ENCODE measurements around the gene MRPL4.

The MRPL4 gene

GRCh38 chr19:10292206-10292788 lies 40.3 kb downstream of the MRPL4 start:
- peaks cover 92% of the 10 kb centered on the region for H3K27me3 ChIP-seq (ENCODE audit: control insufficient read depth, insufficient read depth, low read length)
- H3K36me3 ChIP-seq (ENCODE audit: insufficient read depth, low read length): no peaks in the 10 kb centered on the region
- H3K9me3 ChIP-seq (replicated peaks; ENCODE audit: low read length): no peaks in the 10 kb centered on the region
- H3K4me2 ChIP-seq (ENCODE audit: low read length): peak overlapping the region; percentile 93
- H3K4me1 ChIP-seq (ENCODE audit: control insufficient read depth, insufficient read depth, low read length): peaks cover 52% of the 10 kb centered on the region
- H3K9ac ChIP-seq (ENCODE audit: low read depth, low read length): no peak overlapping the region
- peak overlapping the region; percentile 68 for H3K4me3 ChIP-seq (ENCODE audit: low read length)

- H3K9me3 ChIP-seq (replicated peaks; ENCODE audit: low read length): no peaks in the 10 kb centered on the region
- peaks cover 52% of the 10 kb centered on the region for H3K4me1 ChIP-seq (ENCODE audit: control insufficient read depth, insufficient read depth, low read length)
- no peaks in the 10 kb centered on the region for H3K36me3 ChIP-seq (ENCODE audit: insufficient read depth, low read length)
- H3K4me3 ChIP-seq (ENCODE audit: low read length): peak overlapping the region; percentile 68
- peak overlapping the region; percentile 93 for H3K4me2 ChIP-seq (ENCODE audit: low read length)
- H3K9ac ChIP-seq (ENCODE audit: low read depth, low read length): no peak overlapping the region
- peaks cover 84% of the 10 kb centered on the region for H3K27me3 ChIP-seq (ENCODE audit: control insufficient read depth, insufficient read depth, low read length)
Measured at GRCh38 chr19:10292789-10293636, 41.0 kb downstream of the MRPL4 start.

- peaks cover 50% of the 10 kb centered on the region for H3K4me1 ChIP-seq (ENCODE audit: control insufficient read depth, insufficient read depth, low read length)
- no peak overlapping the region for H3K4me3 ChIP-seq (ENCODE audit: low read length)
- no peak overlapping the region for H3K9ac ChIP-seq (ENCODE audit: low read depth, low read length)
- peaks cover 76% of the 10 kb centered on the region for H3K27me3 ChIP-seq (ENCODE audit: control insufficient read depth, insufficient read depth, low read length)
- H3K4me2 ChIP-seq (ENCODE audit: low read length): no peak overlapping the region
- no peaks in the 10 kb centered on the region for H3K9me3 ChIP-seq (replicated peaks; ENCODE audit: low read length)
- H3K36me3 ChIP-seq (ENCODE audit: insufficient read depth, low read length): no peaks in the 10 kb centered on the region
Measured at GRCh38 chr19:10293637-10294367, 41.8 kb downstream of the MRPL4 start.

GRCh38 chr19:10294368-10294697 lies 42.3 kb downstream of the MRPL4 start:
- Histone ChIP-seq H3K4me1 (ENCODE audit: control insufficient read depth, insufficient read depth, low read length) (peaks cover 45% of the 10 kb centered on the region), H3K9me3 (replicated peaks; ENCODE audit: low read length) (no peaks in the 10 kb centered on the region)

GRCh38 chr19:10295305-10295846 lies 43.4 kb downstream of the MRPL4 start:
- no peaks in the 10 kb centered on the region for H3K36me3 ChIP-seq (ENCODE audit: insufficient read depth, low read length)
- peaks cover 65% of the 10 kb centered on the region for H3K27me3 ChIP-seq (ENCODE audit: control insufficient read depth, insufficient read depth, low read length)
- H3K4me2 ChIP-seq (ENCODE audit: low read length): peak overlapping the region; percentile 68
- H3K9me3 ChIP-seq (replicated peaks; ENCODE audit: low read length): no peaks in the 10 kb centered on the region
- H3K9ac ChIP-seq (ENCODE audit: low read depth, low read length): no peak overlapping the region
- H3K4me3 ChIP-seq (ENCODE audit: low read length): peak overlapping the region; percentile 32
- H3K4me1 ChIP-seq (ENCODE audit: control insufficient read depth, insufficient read depth, low read length): peaks cover 36% of the 10 kb centered on the region

More at GRCh38 chr19:10294368-10294697, 42.3 kb downstream of the MRPL4 start:
- Histone ChIP-seq H3K4me2 (ENCODE audit: low read length) (no peak overlapping the region), H3K9ac (ENCODE audit: low read depth, low read length) (no peak overlapping the region), H3K4me3 (ENCODE audit: low read length) (no peak overlapping the region), H3K36me3 (ENCODE audit: insufficient read depth, low read length) (no peaks in the 10 kb centered on the region), H3K27me3 (ENCODE audit: control insufficient read depth, insufficient read depth, low read length) (peaks cover 72% of the 10 kb centered on the region)

GRCh38 chr19:10295847-10296591 lies 44.0 kb downstream of the MRPL4 start:
- no peaks in the 10 kb centered on the region for H3K9me3 ChIP-seq (replicated peaks; ENCODE audit: low read length)
- H3K27me3 ChIP-seq (ENCODE audit: control insufficient read depth, insufficient read depth, low read length): peaks cover 59% of the 10 kb centered on the region
- H3K9ac ChIP-seq (ENCODE audit: low read depth, low read length): no peak overlapping the region
- peak overlapping the region; percentile 68 for H3K4me2 ChIP-seq (ENCODE audit: low read length)
- peaks cover 29% of the 10 kb centered on the region for H3K4me1 ChIP-seq (ENCODE audit: control insufficient read depth, insufficient read depth, low read length)
- H3K4me3 ChIP-seq (ENCODE audit: low read length): no peak overlapping the region
- no peaks in the 10 kb centered on the region for H3K36me3 ChIP-seq (ENCODE audit: insufficient read depth, low read length)

GRCh38 chr19:10299545-10300458 lies 47.8 kb downstream of the MRPL4 start:
- Histone ChIP-seq H3K9ac (ENCODE audit: low read depth, low read length) (no peak overlapping the region), H3K36me3 (ENCODE audit: insufficient read depth, low read length) (no peaks in the 10 kb centered on the region), H3K27me3 (ENCODE audit: control insufficient read depth, insufficient read depth, low read length) (peaks cover 22% of the 10 kb centered on the region), H3K9me3 (replicated peaks; ENCODE audit: low read length) (no peaks in the 10 kb centered on the region), H3K4me2 (ENCODE audit: low read length) (no peak overlapping the region), H3K4me3 (ENCODE audit: low read length) (no peak overlapping the region), H3K4me1 (ENCODE audit: control insufficient read depth, insufficient read depth, low read length) (peaks cover 30% of the 10 kb centered on the region)

GRCh38 chr19:10305139-10305806 lies 53.3 kb downstream of the MRPL4 start:
- H3K4me3 ChIP-seq (ENCODE audit: low read length): no peak overlapping the region
- H3K4me1 ChIP-seq (ENCODE audit: control insufficient read depth, insufficient read depth, low read length): peaks cover 27% of the 10 kb centered on the region
- H3K36me3 ChIP-seq (ENCODE audit: insufficient read depth, low read length): no peaks in the 10 kb centered on the region
- no peaks in the 10 kb centered on the region for H3K9me3 ChIP-seq (replicated peaks; ENCODE audit: low read length)
- no peaks in the 10 kb centered on the region for H3K27me3 ChIP-seq (ENCODE audit: control insufficient read depth, insufficient read depth, low read length)
- H3K4me2 ChIP-seq (ENCODE audit: low read length): peak overlapping the region; percentile 41
- peak overlapping the region; percentile 58 for H3K9ac ChIP-seq (ENCODE audit: low read depth, low read length)

- Histone ChIP-seq H3K4me1 (ENCODE audit: control insufficient read depth, insufficient read depth, low read length) (peaks cover 27% of the 10 kb centered on the region), H3K9me3 (replicated peaks; ENCODE audit: low read length) (no peaks in the 10 kb centered on the region), H3K4me2 (ENCODE audit: low read length) (no peak overlapping the region), H3K9ac (ENCODE audit: low read depth, low read length) (no peak overlapping the region), H3K36me3 (ENCODE audit: insufficient read depth, low read length) (no peaks in the 10 kb centered on the region), H3K27me3 (ENCODE audit: control insufficient read depth, insufficient read depth, low read length) (no peaks in the 10 kb centered on the region), H3K4me3 (ENCODE audit: low read length) (no peak overlapping the region)
Measured at GRCh38 chr19:10306327-10306726, 54.3 kb downstream of the MRPL4 start.

GRCh38 chr19:10309423-10309822 lies 57.4 kb downstream of the MRPL4 start, which contains the start of gene ZGLP1:
Gene ZGLP1 (minus strand): TSS chr19:10309815.
- Histone ChIP-seq H3K36me3 (ENCODE audit: insufficient read depth, low read length) (no peaks in the 10 kb centered on the region), H3K4me2 (ENCODE audit: low read length) (no peak within 1 kb of the TSS), H3K4me3 (ENCODE audit: low read length) (no peak within 1 kb of the TSS), H3K9ac (ENCODE audit: low read depth, low read length) (no peak within 1 kb of the TSS), H3K4me1 (ENCODE audit: control insufficient read depth, insufficient read depth, low read length) (peaks cover 15% of the 10 kb centered on the region), H3K27me3 (ENCODE audit: control insufficient read depth, insufficient read depth, low read length) (no peaks in the 10 kb centered on the region), H3K9me3 (replicated peaks; ENCODE audit: low read length) (no peaks in the 10 kb centered on the region)

Data from skeletal muscle satellite cell (primary cell).